H9 (cell line): Measurements from ENCODE around the gene GALNT15. TPM values are rescaled to one million over a fixed set of nuclear protein-coding genes. Genes with fewer than 3 reads are reported as not detected.

Source experiments
- DNase-seq: peaks from one replicate; pipeline ENCODE4 v3.0.0-alpha.2; 2017
- H2AFZ ChIP-seq: one replicate; pipeline ENCODE4 v1.6.1; 2013; ENCODE audit warnings: mild to moderate bottlenecking, low read length, control low read depth, moderate library complexity
- H2AK5ac ChIP-seq: 2 replicates; pipeline ENCODE4 v1.6.1; 2013; ENCODE audit warnings: low read length, control low read depth, mixed read lengths; ENCODE audit not compliant: insufficient read length
- H2BK120ac ChIP-seq: one replicate; pipeline ENCODE4 v1.6.1; 2013; ENCODE audit warnings: low read depth, mild to moderate bottlenecking, low read length, control low read depth, inconsistent platforms; ENCODE audit not compliant: poor library complexity, severe bottlenecking
- H2BK12ac ChIP-seq: 2 replicates; pipeline ENCODE4 v1.6.1; 2013; ENCODE audit warnings: low read length, control low read depth, mixed read lengths, low read depth; ENCODE audit not compliant: insufficient read length
- H2BK15ac ChIP-seq: 2 replicates; pipeline ENCODE4 v1.6.1; 2013; ENCODE audit warnings: low read depth, low read length, control low read depth
- H2BK20ac ChIP-seq: one replicate; pipeline ENCODE4 v1.6.1; 2013; ENCODE audit warnings: low read depth, mild to moderate bottlenecking, low read length, control low read depth, inconsistent platforms; ENCODE audit not compliant: poor library complexity, severe bottlenecking
- H2BK5ac ChIP-seq: 2 replicates; pipeline ENCODE4 v1.6.1; 2013; ENCODE audit warnings: low read length, control low read depth, mixed read lengths; ENCODE audit not compliant: insufficient read length
- H3K14ac ChIP-seq: 2 replicates; pipeline ENCODE4 v1.6.1; 2013; ENCODE audit warnings: low read length, control low read depth; ENCODE audit not compliant: insufficient read depth
- H3K18ac ChIP-seq: 2 replicates; pipeline ENCODE4 v1.6.1; 2013; ENCODE audit warnings: low read depth, mild to moderate bottlenecking, mixed read lengths, low read length, control low read depth; ENCODE audit not compliant: insufficient read length
- H3K23ac ChIP-seq: 2 replicates; pipeline ENCODE4 v1.6.1; 2013; ENCODE audit warnings: low read length, control low read depth, mixed read lengths, low read depth; ENCODE audit not compliant: insufficient read length
- H3K23me2 ChIP-seq: 2 replicates; pipeline ENCODE4 v1.6.1; 2013; ENCODE audit warnings: low read depth, mild to moderate bottlenecking, mixed read lengths, low read length, control low read depth; ENCODE audit not compliant: insufficient read length, poor library complexity, severe bottlenecking
- H3K27ac ChIP-seq: 2 replicates; pipeline ENCODE4 v1.5.1; 2013; ENCODE audit warnings: low read length, control low read depth, mixed read lengths, low read depth; ENCODE audit not compliant: insufficient read length
- H3K27me3 ChIP-seq: 2 replicates; pipeline ENCODE4 v1.6.1; 2013; ENCODE audit warnings: low read length, control low read depth, inconsistent platforms; ENCODE audit not compliant: insufficient read depth
- H3K4ac ChIP-seq: 2 replicates; pipeline ENCODE4 v1.6.1; 2013; ENCODE audit warnings: low read depth, mild to moderate bottlenecking, control low read depth, inconsistent platforms, low read length, moderate library complexity
- H3K4me1 ChIP-seq: 2 replicates; pipeline ENCODE4 v1.6.1; 2013; ENCODE audit warnings: low read length, control low read depth, inconsistent platforms; ENCODE audit not compliant: insufficient read depth
- H3K4me2 ChIP-seq: 2 replicates; pipeline ENCODE4 v1.6.1; 2013; ENCODE audit warnings: low read length, control low read depth, mixed read lengths; ENCODE audit not compliant: insufficient read length, insufficient read depth
- H3K56ac ChIP-seq: 2 replicates; pipeline ENCODE4 v1.6.1; 2013; ENCODE audit warnings: low read depth, mild to moderate bottlenecking, mixed read lengths, low read length, control low read depth; ENCODE audit not compliant: insufficient read length
- H3K79me1 ChIP-seq: 2 replicates; pipeline ENCODE4 v1.6.1; 2013; ENCODE audit warnings: low read depth, mild to moderate bottlenecking, moderate library complexity, low read length, control low read depth, inconsistent platforms; ENCODE audit not compliant: insufficient read depth, poor library complexity, severe bottlenecking
- H3K79me2 ChIP-seq: 2 replicates; pipeline ENCODE4 v1.6.1; 2013; ENCODE audit warnings: low read length, control low read depth, inconsistent platforms; ENCODE audit not compliant: insufficient read depth
- H3K9ac ChIP-seq: 2 replicates; pipeline ENCODE4 v1.6.1; 2013; ENCODE audit warnings: low read length, control low read depth, mixed read lengths; ENCODE audit not compliant: insufficient read length; ENCODE audit errors: extremely low read depth
- H3K9me3 ChIP-seq: one replicate; pipeline ENCODE4 v1.6.1; 2013; ENCODE audit warnings: low read depth, low read length, inconsistent platforms; ENCODE audit not compliant: control insufficient read depth
- H3T11ph ChIP-seq: one replicate; pipeline ENCODE4 v1.6.1; 2013; ENCODE audit warnings: mild to moderate bottlenecking, low read length, control low read depth, inconsistent platforms
- H4K20me1 ChIP-seq: one replicate; pipeline ENCODE4 v1.6.1; 2013; ENCODE audit not compliant: control insufficient read depth, insufficient read length, insufficient read depth
- H4K5ac ChIP-seq: 2 replicates; pipeline ENCODE4 v1.6.1; 2013; ENCODE audit warnings: low read depth, mild to moderate bottlenecking, mixed read lengths, low read length, control low read depth; ENCODE audit not compliant: insufficient read length
- H4K8ac ChIP-seq: replicated peaks from 2 replicates; pipeline ENCODE4 v1.6.1; 2013; ENCODE audit warnings: low read length, control low read depth, mixed read lengths, low read depth; ENCODE audit not compliant: insufficient read length
- H4K91ac ChIP-seq: 2 replicates; pipeline ENCODE4 v1.6.1; 2013; ENCODE audit warnings: low read depth, mild to moderate bottlenecking, moderate library complexity, mixed read lengths, low read length, control low read depth; ENCODE audit not compliant: insufficient read length
- H3K27ac Mint-ChIP-seq, 3 experiments: 2 replicates in 2 of 3; 3 replicates in 1 of 3; pipeline ENCODE4 v1.8.0; 2020 to 2021; ENCODE audit warnings: mixed read lengths in 3 of 3, mild to moderate bottlenecking in 1 of 3, moderate library complexity in 1 of 3
- H3K27me3 Mint-ChIP-seq: 2 replicates; pipeline ENCODE4 v1.8.0; 2021; ENCODE audit warnings: low read depth, mild to moderate bottlenecking, moderate library complexity, mixed read lengths
- H3K36me3 Mint-ChIP-seq, 3 experiments: 2 replicates in 2 of 3; 3 replicates in 1 of 3; pipeline ENCODE4 v1.8.0; 2020 to 2021; ENCODE audit warnings: low read depth in 3 of 3, mixed read lengths in 3 of 3; ENCODE audit not compliant: insufficient read depth in 1 of 3
- H3K4me1 Mint-ChIP-seq, 2 experiments: 2 replicates each; pipeline ENCODE4 v1.8.0; 2020; ENCODE audit warnings: mixed read lengths in 2 of 2
- H3K4me3 Mint-ChIP-seq, 2 experiments: 2 replicates in 1 of 2; 3 replicates in 1 of 2; pipeline ENCODE4 v1.8.0; 2020 to 2021; ENCODE audit warnings: mild to moderate bottlenecking in 2 of 2, mixed read lengths in 2 of 2, moderate library complexity in 1 of 2
- H3K9me3 Mint-ChIP-seq, 2 experiments: 2 replicates in 1 of 2; 3 replicates in 1 of 2; pipeline ENCODE4 v1.8.0; 2020; ENCODE audit warnings: mild to moderate bottlenecking in 2 of 2, mixed read lengths in 2 of 2, moderate library complexity in 1 of 2
- WGBS: extraction: QIAGEN DNeasy Blood & Tissue Kit; methylation state at CpG from one replicate; pipeline ENCODE4 v1.1.7; 2013; ENCODE audit warnings: missing lambda C conversion rate, low lambda C conversion rate, mixed read lengths; ENCODE audit not compliant: insufficient read length; ENCODE audit errors: extremely low coverage; 5-methylcytosine and 5-hydroxymethylcytosine counted together
- total RNA-seq: library from RNA; stranded (reverse); gene quantifications from 2 replicates; pipeline ENCODE4 v1.2.1, GENCODE V29; 2021
- TF ChIP-seq, protein P1 (sequence below): fragments of 200-600 bp; sonication (generic); conservative IDR thresholded peaks from 3 replicates; pipeline ENCODE4 v1.8.0; 2021; ENCODE audit warnings: antibody characterized with exemption, mild to moderate bottlenecking

The GALNT15 gene
- total RNA-seq, 1 experiment from 2014 or later: 0.04 TPM

DNA sequence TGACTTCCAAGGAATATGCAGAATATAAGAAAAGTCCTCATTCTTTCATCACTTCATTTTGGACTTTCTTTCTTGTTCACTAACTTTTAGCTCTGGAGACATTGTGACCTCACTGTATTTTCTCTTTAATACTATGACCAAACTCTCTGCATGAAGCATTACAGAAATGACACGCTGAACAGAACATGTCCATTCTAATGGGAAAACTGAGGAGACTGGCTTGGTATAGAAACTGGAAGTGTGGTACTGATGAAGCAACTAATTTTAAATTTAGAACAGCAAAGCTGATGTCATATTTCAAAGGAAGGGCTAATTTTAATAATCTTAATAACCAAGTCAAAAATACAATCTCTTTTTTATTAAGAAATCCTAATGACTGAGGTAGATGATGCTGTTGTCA is 85.6 kb downstream of the GALNT15 start:
- no peaks in the 10 kb centered on the region for H3K27me3 ChIP-seq
- H3K23ac ChIP-seq: no peak overlapping the region
- no peak overlapping the region for H2BK20ac ChIP-seq
- peaks cover 3 to 4% of the 10 kb centered on the region in 2 experiments for H3K4me1 Mint-ChIP-seq
- no peaks in the 10 kb centered on the region for H3K4me1 ChIP-seq
- no peak overlapping the region for H3K18ac ChIP-seq
- H4K8ac ChIP-seq: no peak overlapping the region
- no peak overlapping the region for H2BK15ac ChIP-seq
- no peak overlapping the region for H3K56ac ChIP-seq
- no peak overlapping the region for H3K27ac Mint-ChIP-seq
- no peak overlapping the region for H3K27ac ChIP-seq
- peaks cover 5% of the 10 kb centered on the region; the same call in 1 of the 2 replicates for H3K79me2 ChIP-seq
- no peak for DNase-seq
- H4K20me1 ChIP-seq: no peaks in the 10 kb centered on the region
- no peak overlapping the region for H2BK120ac ChIP-seq
- H3K9ac ChIP-seq: no peak overlapping the region
- no peak overlapping the region for H4K91ac ChIP-seq
- no peak overlapping the region for H2BK5ac ChIP-seq
- no peak overlapping the region for H3T11ph ChIP-seq
- no peak overlapping the region for H2BK12ac ChIP-seq
- no peak overlapping the region for H3K4me2 ChIP-seq
- H3K4ac ChIP-seq: no peak overlapping the region
- no peaks in the 10 kb centered on the region; the same call in 1 of the 2 replicates for H3K27me3 Mint-ChIP-seq
- WGBS: no CpG with 5 or more reads among the region's 1 CpG
- H3K14ac ChIP-seq: no peak overlapping the region
- H3K79me1 ChIP-seq: no peaks in the 10 kb centered on the region
- H3K9me3 Mint-ChIP-seq: no peaks in the 10 kb centered on the region; a peak in 1 of 5 replicates
- peaks cover 3 to 7% (median 7%) of the 10 kb centered on the region in 3 experiments; a peak in 5 of 7 replicates for H3K36me3 Mint-ChIP-seq
- H3K4me3 Mint-ChIP-seq: no peak overlapping the region
- no peaks in the 10 kb centered on the region for H3K9me3 ChIP-seq
- peaks cover 7% of the 10 kb centered on the region for H3K23me2 ChIP-seq
- H2AK5ac ChIP-seq: no peak overlapping the region
- H4K5ac ChIP-seq: no peak overlapping the region
- TF ChIP-seq, protein P1, sequence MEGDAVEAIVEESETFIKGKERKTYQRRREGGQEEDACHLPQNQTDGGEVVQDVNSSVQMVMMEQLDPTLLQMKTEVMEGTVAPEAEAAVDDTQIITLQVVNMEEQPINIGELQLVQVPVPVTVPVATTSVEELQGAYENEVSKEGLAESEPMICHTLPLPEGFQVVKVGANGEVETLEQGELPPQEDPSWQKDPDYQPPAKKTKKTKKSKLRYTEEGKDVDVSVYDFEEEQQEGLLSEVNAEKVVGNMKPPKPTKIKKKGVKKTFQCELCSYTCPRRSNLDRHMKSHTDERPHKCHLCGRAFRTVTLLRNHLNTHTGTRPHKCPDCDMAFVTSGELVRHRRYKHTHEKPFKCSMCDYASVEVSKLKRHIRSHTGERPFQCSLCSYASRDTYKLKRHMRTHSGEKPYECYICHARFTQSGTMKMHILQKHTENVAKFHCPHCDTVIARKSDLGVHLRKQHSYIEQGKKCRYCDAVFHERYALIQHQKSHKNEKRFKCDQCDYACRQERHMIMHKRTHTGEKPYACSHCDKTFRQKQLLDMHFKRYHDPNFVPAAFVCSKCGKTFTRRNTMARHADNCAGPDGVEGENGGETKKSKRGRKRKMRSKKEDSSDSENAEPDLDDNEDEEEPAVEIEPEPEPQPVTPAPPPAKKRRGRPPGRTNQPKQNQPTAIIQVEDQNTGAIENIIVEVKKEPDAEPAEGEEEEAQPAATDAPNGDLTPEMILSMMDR: no peak
- no peak overlapping the region for H2AFZ ChIP-seq
